Keratinocyte (primary cell): ENCODE results near the gene ESYT3. TPM values are rescaled to one million over a fixed set of nuclear protein-coding genes. Genes with fewer than 3 reads are reported as not detected.

Source experiments
- DNase-seq: peaks from one replicate; pipeline ENCODE4 v3.0.0-alpha.2; 2011; ENCODE audit warnings: low read depth, missing footprints, low spot score
- FAIRE-seq: peaks from 2 replicates; lab custom pipeline; 2011; peaks lifted over from hg19 to GRCh38; lab: Jason Lieb, UNC
- H2AFZ ChIP-seq: 2 replicates; pipeline ENCODE4 v1.6.0; 2012; ENCODE audit warnings: low read length, control low read depth, inconsistent platforms; ENCODE audit not compliant: control insufficient read depth
- H3K27ac ChIP-seq: 2 replicates; pipeline ENCODE4 v1.5.1; 2011; ENCODE audit warnings: low read length; ENCODE audit not compliant: control insufficient read depth, insufficient read depth
- H3K27me3 ChIP-seq: 3 replicates; pipeline ENCODE4 v1.6.0; 2011; ENCODE audit warnings: low read length; ENCODE audit not compliant: control insufficient read depth, insufficient read depth; ENCODE audit errors: extremely low read depth
- H3K36me3 ChIP-seq, 2 experiments: 2 replicates in 1 of 2; 3 replicates in 1 of 2; pipeline ENCODE4 v1.5.1; 2011; ENCODE audit warnings: low read length in 2 of 2, mild to moderate bottlenecking in 1 of 2; ENCODE audit not compliant: control insufficient read depth in 2 of 2, insufficient read depth in 2 of 2; ENCODE audit errors: extremely low read depth in 1 of 2
- H3K4me1 ChIP-seq: 3 replicates; pipeline ENCODE4 v1.5.1; 2011; ENCODE audit warnings: low read length; ENCODE audit not compliant: control insufficient read depth, insufficient read depth; ENCODE audit errors: extremely low read depth
- H3K4me2 ChIP-seq: 3 replicates; pipeline ENCODE4 v1.6.0; 2011; ENCODE audit warnings: low read depth, low read length; ENCODE audit not compliant: control insufficient read depth, insufficient read depth; ENCODE audit errors: extremely low read depth
- H3K4me3 ChIP-seq, 3 experiments: fragments of 200-600 bp in 1 of 3; sonication (generic) in 1 of 3; 2 replicates in 2 of 3; 3 replicates in 1 of 3; pipeline ENCODE4 v1.5.1; 2011 to 2016; ENCODE audit warnings: low read length in 3 of 3, mild to moderate bottlenecking in 3 of 3, control low read depth in 2 of 3, inconsistent platforms in 1 of 3, low read depth in 1 of 3, mixed read lengths in 1 of 3, mixed run types in 1 of 3, moderate library complexity in 1 of 3; ENCODE audit not compliant: control insufficient read depth in 2 of 3, insufficient read depth in 2 of 3; ENCODE audit errors: extremely low read depth in 1 of 3
- H3K79me2 ChIP-seq: 2 replicates; pipeline ENCODE4 v1.6.0; 2012; ENCODE audit warnings: low read length; ENCODE audit not compliant: control insufficient read depth, insufficient read depth
- H3K9ac ChIP-seq: 3 replicates; pipeline ENCODE4 v1.6.0; 2011; ENCODE audit warnings: low read length; ENCODE audit not compliant: control insufficient read depth, insufficient read depth; ENCODE audit errors: extremely low read depth
- H3K9me1 ChIP-seq: 3 replicates; pipeline ENCODE4 v1.6.0; 2011; ENCODE audit warnings: low read length; ENCODE audit not compliant: control insufficient read depth, insufficient read depth; ENCODE audit errors: extremely low read depth
- H3K9me3 ChIP-seq: 2 replicates; pipeline ENCODE4 v1.5.1; 2012; ENCODE audit warnings: low read depth, low read length; ENCODE audit not compliant: control insufficient read depth
- H4K20me1 ChIP-seq: 3 replicates; pipeline ENCODE4 v1.6.0; 2011; ENCODE audit warnings: low read length; ENCODE audit not compliant: control insufficient read depth, insufficient read depth; ENCODE audit errors: extremely low read depth
- CTCF ChIP-seq, 3 experiments: IDR thresholded peaks in 1 of 3; conservative IDR thresholded peaks in 1 of 3; optimal IDR thresholded peaks in 1 of 3; 2 replicates in 2 of 3; 3 replicates in 1 of 3; pipeline versions ENCODE3 to v1.5.1; 2011; ENCODE audit warnings: low read length in 3 of 3, mild to moderate bottlenecking in 3 of 3, moderate library complexity in 2 of 3, control low read depth in 1 of 3, inconsistent platforms in 1 of 3; ENCODE audit not compliant: insufficient read depth in 2 of 3; ENCODE audit errors: extremely low read depth in 1 of 3
- EZH2 ChIP-seq: IDR thresholded peaks from one replicate; pipeline ENCODE4 v1.6.1; 2012; ENCODE audit warnings: inconsistent platforms, mild to moderate bottlenecking, low read length, moderate library complexity
- dilution Hi-C: fragments of 300-500 bp; cut with MboI; formaldehyde crosslinking; loops from one replicate; pipeline ENCODE4 v1.7.0; 2020; ENCODE audit warnings: low sequenced_read_pairs; ENCODE audit not compliant: extremely low pct_ligation_motif_present
- polyA plus RNA-seq, 5 experiments: library from polyadenylated mRNA; depleted of rRNA in 3 of 5; stranded (reverse) in 3 of 5; stranded (forward) in 1 of 5; unstranded in 1 of 5; fragments of >200 nt; gene quantifications; 1 replicate in 1 of 5; 2 replicates in 3 of 5; 3 replicates in 1 of 5; pipeline versions ENCODE4 v1.2.1 to v1.2.3, GENCODE V29; 2011 to 2012; ENCODE audit warnings: missing spikeins in 2 of 5, low read depth in 1 of 5, low replicate concordance in 1 of 5

The ESYT3 gene
- polyA plus RNA-seq, 1 donor (not counting 4 experiments of a cell fraction or from before 2014, with no cell fraction given): 0.62 TPM

DNA sequence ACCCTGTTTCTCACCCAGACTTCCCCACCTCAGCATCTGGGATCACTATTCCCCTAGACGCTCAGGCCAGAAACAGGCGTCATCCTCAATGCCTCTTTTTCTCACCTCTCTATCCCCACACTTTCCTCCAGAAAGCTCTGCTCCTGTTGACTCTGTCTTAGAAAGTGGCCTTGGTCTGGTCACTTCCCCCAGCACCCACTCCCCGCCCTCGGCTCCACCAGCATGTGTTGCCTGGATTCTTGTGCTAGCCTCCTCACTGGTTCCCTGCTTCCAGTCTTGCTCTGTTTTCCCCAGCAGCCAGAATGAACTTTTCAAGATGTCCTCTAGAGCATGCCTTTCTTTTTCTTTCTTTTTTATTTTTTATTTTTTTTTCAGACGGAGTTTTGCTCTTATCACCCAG is 39.7 kb upstream of the ESYT3 start:
- Histone ChIP-seq H3K79me2 (no peaks in the 10 kb centered on the region), H2AFZ (no peak overlapping the region), H3K27ac (no peak overlapping the region), H3K36me3 (no peaks in the 10 kb centered on the region), H3K9me1 (no peaks in the 10 kb centered on the region), H3K9me3 (no peaks in the 10 kb centered on the region), H3K4me1 (peaks cover 10% of the 10 kb centered on the region), H3K4me3 (no peak overlapping the region), H3K4me2 (no peak overlapping the region), H3K27me3 (no peaks in the 10 kb centered on the region), H4K20me1 (no peaks in the 10 kb centered on the region), H3K9ac (no peak overlapping the region)
- dilution Hi-C loops: no loop called here
- no peak for DNase-seq
- no peak for FAIRE-seq
- TF ChIP-seq CTCF (optimal IDR thresholded peaks at IDR 0.05 in 1 of 3, IDR thresholded peaks at IDR 0.05 in 1 of 3, conservative IDR thresholded peaks at IDR 0.05 in 1 of 3; ENCODE audit: extremely low read depth in 1 of 3, insufficient read depth in 2 of 3, low read length in 3 of 3) (no peak), EZH2 (no peak)

GRCh38 chr3:138395865-138396751 is 38.3 kb upstream of the ESYT3 start:
- dilution Hi-C loops: no loop called here
- Histone ChIP-seq H3K9me3 (no peaks in the 10 kb centered on the region), H3K27me3 (no peaks in the 10 kb centered on the region), H3K9ac (no peak overlapping the region), H2AFZ (no peak overlapping the region), H3K27ac (no peak overlapping the region), H3K9me1 (no peaks in the 10 kb centered on the region), H3K4me2 (no peak overlapping the region), H3K79me2 (no peaks in the 10 kb centered on the region), H4K20me1 (no peaks in the 10 kb centered on the region), H3K4me1 (no peaks in the 10 kb centered on the region), H3K4me3 (no peak overlapping the region), H3K36me3 (no peaks in the 10 kb centered on the region)
- TF ChIP-seq CTCF (optimal IDR thresholded peaks at IDR 0.05 in 1 of 3, IDR thresholded peaks at IDR 0.05 in 1 of 3, conservative IDR thresholded peaks at IDR 0.05 in 1 of 3; ENCODE audit: extremely low read depth in 1 of 3, insufficient read depth in 2 of 3, low read length in 3 of 3): no peak
- no peak for TF ChIP-seq EZH2
- FAIRE-seq (no peak), DNase-seq (no peak)
